Measurements from ENCODE around the gene CHIT1.
"Not testable (repeated sequence)": the region's sequence is repeated elsewhere in the genome, so short reads cannot be mapped to it uniquely, and the experiment has no call there.

DNA sequence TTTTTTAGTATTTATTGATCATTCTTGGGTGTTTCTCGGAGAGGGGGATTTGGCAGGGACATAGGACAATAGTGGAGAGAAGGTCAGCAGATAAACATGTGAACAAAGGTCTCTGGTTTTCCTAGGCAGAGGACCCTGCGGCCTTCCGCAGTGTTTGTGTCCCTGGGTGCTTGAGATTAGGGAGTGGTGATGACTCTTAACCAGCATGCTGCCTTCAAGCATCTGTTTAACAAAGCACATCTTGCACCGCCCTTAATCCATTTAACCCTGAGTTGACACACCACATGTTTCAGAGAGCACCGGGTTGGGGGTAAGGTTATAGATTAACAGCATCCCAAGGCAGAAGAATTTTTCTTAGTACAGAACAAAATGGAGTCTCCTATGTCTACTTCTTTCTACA lies 36.7 kb upstream of the CHIT1 start:
- TF ChIP-seq POLR2A (IDR thresholded peaks at IDR 0.05; ENCODE audit: low read length); GATA1 (IDR thresholded peaks at IDR 0.05; ENCODE audit: low read depth, low read length): not testable (repeated sequence)
